Measurements from ENCODE around the gene SPR. TPM values are rescaled to one million over a fixed set of nuclear protein-coding genes. Genes with fewer than 3 reads are reported as not detected.

SPR gene
- total and polyA plus RNA-seq, 9 of the 15 experiments (the other 6 are each of a cell fraction or from before 2014, with no cell fraction given): 7.7 to 38.3 (median 26.3) TPM

- TF ChIP-seq REST (IDR thresholded peaks at IDR 0.05; ENCODE audit: borderline replicate concordance): peak; percentile 99
- peak; percentile 97 for TF ChIP-seq REST (CRISPR knock-in tag; IDR thresholded peaks at IDR 0.05; ENCODE audit: low read depth)
- no peak for TF ChIP-seq FOXK1 (CRISPR knock-in tag; IDR thresholded peaks at IDR 0.05; ENCODE audit: borderline replicate concordance)
- TF ChIP-seq PHB2 (IDR thresholded peaks at IDR 0.05; ENCODE audit: low read depth): no peak
- TF ChIP-seq CREM (IDR thresholded peaks at IDR 0.05; ENCODE audit: low read depth): peak; percentile 17; the same call in 1 of the 2 replicates
- TF ChIP-seq KDM5B (IDR thresholded peaks at IDR 0.05; ENCODE audit: insufficient replicate concordance, low read depth, low read length): no peak
Measured at GRCh38 chr2:72883356-72883962, 3.7 kb upstream of the SPR start (continued).

Measured in K562 (cell line).